ENCODE data around the gene VAMP5.

VAMP5 gene

GRCh38 chr2:85578243-85579180, 5.7 kb upstream of the VAMP5 start:
- no peak for ATAC-seq (ENCODE audit: insufficient read depth, low read depth)
- Histone ChIP-seq H3K9ac (ENCODE audit: low read depth, low read length) (no peak overlapping the region), H3K4me3 (ENCODE audit: low read depth in 1 of 2, low read length in 2 of 2) (no peak overlapping the region), H2AFZ (ENCODE audit: low read depth, low read length) (no peak overlapping the region), H3K27me3 (ENCODE audit: insufficient read depth, low read length, poor library complexity) (peaks cover 24% of the 10 kb centered on the region), H3K79me2 (ENCODE audit: insufficient read depth, low read length) (no peaks in the 10 kb centered on the region), H3K4me2 (ENCODE audit: insufficient read depth, low read length) (no peak overlapping the region), H3K27ac (ENCODE audit: low read length) (no peak overlapping the region), H3K9me3 (ENCODE audit: insufficient read depth, low read length, severe bottlenecking) (no peaks in the 10 kb centered on the region), H4K20me1 (ENCODE audit: insufficient read depth, low read length) (no peaks in the 10 kb centered on the region), H3K4me1 (ENCODE audit: insufficient read depth, low read length) (peaks cover 1% of the 10 kb centered on the region), H3K36me3 (ENCODE audit: insufficient read depth, low read length) (no peaks in the 10 kb centered on the region)
- TF ChIP-seq EZH2 (IDR thresholded peaks at IDR 0.05; ENCODE audit: borderline replicate concordance, low read depth, low read length, severe bottlenecking) (no peak), CTCF (IDR thresholded peaks at IDR 0.05; ENCODE audit: borderline replicate concordance, extremely low read depth, low read length, poor library complexity, severe bottlenecking) (no peak)
- DNase-seq = no peak

GRCh38 chr2:85579266-85579935, 4.8 kb upstream of the VAMP5 start:
- no peaks in the 10 kb centered on the region for H3K79me2 ChIP-seq (ENCODE audit: insufficient read depth, low read length)
- H4K20me1 ChIP-seq (ENCODE audit: insufficient read depth, low read length) = no peaks in the 10 kb centered on the region
- no peaks in the 10 kb centered on the region for H3K9me3 ChIP-seq (ENCODE audit: insufficient read depth, low read length, severe bottlenecking)
- no peak overlapping the region for H3K4me2 ChIP-seq (ENCODE audit: insufficient read depth, low read length)
- H2AFZ ChIP-seq (ENCODE audit: low read depth, low read length) = no peak overlapping the region; the same call in 1 of the 2 replicates
- peaks cover 8% of the 10 kb centered on the region for H3K4me1 ChIP-seq (ENCODE audit: insufficient read depth, low read length)
- no peak overlapping the region for H3K9ac ChIP-seq (ENCODE audit: low read depth, low read length)
- ATAC-seq (ENCODE audit: insufficient read depth, low read depth) (no peak), DNase-seq (no peak)
- no peak for TF ChIP-seq CTCF (IDR thresholded peaks at IDR 0.05; ENCODE audit: borderline replicate concordance, extremely low read depth, low read length, poor library complexity, severe bottlenecking)
- no peak for TF ChIP-seq EZH2 (IDR thresholded peaks at IDR 0.05; ENCODE audit: borderline replicate concordance, low read depth, low read length, severe bottlenecking)
- no peak overlapping the region for H3K4me3 ChIP-seq (ENCODE audit: low read depth in 1 of 2, low read length in 2 of 2)
- H3K36me3 ChIP-seq (ENCODE audit: insufficient read depth, low read length) = no peaks in the 10 kb centered on the region
- H3K27ac ChIP-seq (ENCODE audit: low read length) = no peak overlapping the region
- H3K27me3 ChIP-seq (ENCODE audit: insufficient read depth, low read length, poor library complexity) = peaks cover 24% of the 10 kb centered on the region

- Histone ChIP-seq H4K20me1 (ENCODE audit: insufficient read depth, low read length) (no peaks in the 10 kb centered on the region), H3K9me3 (ENCODE audit: insufficient read depth, low read length, severe bottlenecking) (no peaks in the 10 kb centered on the region), H3K4me3 (ENCODE audit: low read depth in 1 of 2, low read length in 2 of 2) (no peak overlapping the region), H3K27me3 (ENCODE audit: insufficient read depth, low read length, poor library complexity) (peaks cover 24% of the 10 kb centered on the region), H3K4me1 (ENCODE audit: insufficient read depth, low read length) (peaks cover 16% of the 10 kb centered on the region), H3K36me3 (ENCODE audit: insufficient read depth, low read length) (no peaks in the 10 kb centered on the region), H2AFZ (ENCODE audit: low read depth, low read length) (no peak overlapping the region), H3K79me2 (ENCODE audit: insufficient read depth, low read length) (peaks cover 5% of the 10 kb centered on the region; the same call in 1 of the 2 replicates), H3K9ac (ENCODE audit: low read depth, low read length) (no peak overlapping the region), H3K27ac (ENCODE audit: low read length) (no peak overlapping the region), H3K4me2 (ENCODE audit: insufficient read depth, low read length) (no peak overlapping the region)
- ATAC-seq (ENCODE audit: insufficient read depth, low read depth) = no peak
- DNase-seq = no peak
- TF ChIP-seq EZH2 (IDR thresholded peaks at IDR 0.05; ENCODE audit: borderline replicate concordance, low read depth, low read length, severe bottlenecking) (no peak), CTCF (IDR thresholded peaks at IDR 0.05; ENCODE audit: borderline replicate concordance, extremely low read depth, low read length, poor library complexity, severe bottlenecking) (no peak)
These were observed 4.0 kb upstream of the VAMP5 start for GRCh38 chr2:85580206-85580605.
